ENCODE data around the gene RELB.

RELB gene

DNA sequence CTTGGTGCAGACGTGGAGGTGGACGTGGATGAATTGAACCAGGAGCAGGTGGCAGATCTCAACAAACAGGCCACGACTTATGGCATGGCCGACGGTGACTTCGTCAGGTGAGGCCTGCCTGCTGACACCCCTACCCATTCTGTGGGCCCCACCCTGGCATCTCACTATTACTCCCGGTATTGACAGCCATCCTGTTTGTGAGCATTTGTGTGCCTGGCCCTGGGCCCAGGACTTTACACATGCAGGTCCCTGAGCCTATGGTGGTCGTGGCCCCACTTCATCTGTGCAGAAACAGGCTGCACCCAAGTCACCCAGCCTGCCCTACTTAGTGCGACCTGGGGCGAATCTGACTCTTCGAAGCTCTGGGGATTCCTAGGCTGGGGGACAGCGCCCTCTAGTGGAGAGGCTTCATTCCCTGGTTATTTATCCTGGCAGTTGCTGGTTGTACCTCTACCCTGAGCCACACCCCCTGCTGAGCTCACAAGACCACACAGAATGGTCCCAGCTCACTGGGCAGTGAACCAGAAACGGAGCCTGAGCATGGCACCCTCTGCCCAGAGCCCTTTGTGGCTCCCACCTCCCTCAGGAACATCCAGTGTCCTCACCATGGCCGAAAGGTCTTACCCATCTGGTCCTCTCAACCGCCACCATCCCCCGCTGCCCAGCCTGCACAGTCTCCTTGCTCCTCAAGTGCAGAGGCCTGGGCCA, 58.1 kb downstream of the RELB start:
- DNase-seq (ENCODE audit: low spot score): peak; percentile 83

DNA sequence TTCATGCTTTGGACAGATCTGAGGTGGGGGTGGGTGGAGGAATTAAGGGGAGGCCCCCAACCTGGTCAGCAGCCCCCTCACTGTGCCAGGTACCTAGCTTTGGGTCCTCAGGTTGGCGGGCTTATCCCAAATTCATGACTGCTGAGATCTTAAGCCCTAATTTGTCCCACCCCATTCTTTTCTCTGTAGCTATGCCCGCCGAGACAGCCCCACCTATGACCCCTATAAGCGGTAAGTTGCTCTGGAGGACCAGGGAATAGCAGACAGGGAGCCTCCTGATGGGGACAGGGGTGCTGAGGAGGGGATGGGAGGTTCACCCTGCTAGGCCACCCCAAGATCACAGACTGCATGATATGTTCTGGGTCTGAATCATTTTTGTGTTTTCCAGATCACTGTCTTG, 60.7 kb downstream of the RELB start:
- no peak for DNase-seq (ENCODE audit: low spot score)

DNA sequence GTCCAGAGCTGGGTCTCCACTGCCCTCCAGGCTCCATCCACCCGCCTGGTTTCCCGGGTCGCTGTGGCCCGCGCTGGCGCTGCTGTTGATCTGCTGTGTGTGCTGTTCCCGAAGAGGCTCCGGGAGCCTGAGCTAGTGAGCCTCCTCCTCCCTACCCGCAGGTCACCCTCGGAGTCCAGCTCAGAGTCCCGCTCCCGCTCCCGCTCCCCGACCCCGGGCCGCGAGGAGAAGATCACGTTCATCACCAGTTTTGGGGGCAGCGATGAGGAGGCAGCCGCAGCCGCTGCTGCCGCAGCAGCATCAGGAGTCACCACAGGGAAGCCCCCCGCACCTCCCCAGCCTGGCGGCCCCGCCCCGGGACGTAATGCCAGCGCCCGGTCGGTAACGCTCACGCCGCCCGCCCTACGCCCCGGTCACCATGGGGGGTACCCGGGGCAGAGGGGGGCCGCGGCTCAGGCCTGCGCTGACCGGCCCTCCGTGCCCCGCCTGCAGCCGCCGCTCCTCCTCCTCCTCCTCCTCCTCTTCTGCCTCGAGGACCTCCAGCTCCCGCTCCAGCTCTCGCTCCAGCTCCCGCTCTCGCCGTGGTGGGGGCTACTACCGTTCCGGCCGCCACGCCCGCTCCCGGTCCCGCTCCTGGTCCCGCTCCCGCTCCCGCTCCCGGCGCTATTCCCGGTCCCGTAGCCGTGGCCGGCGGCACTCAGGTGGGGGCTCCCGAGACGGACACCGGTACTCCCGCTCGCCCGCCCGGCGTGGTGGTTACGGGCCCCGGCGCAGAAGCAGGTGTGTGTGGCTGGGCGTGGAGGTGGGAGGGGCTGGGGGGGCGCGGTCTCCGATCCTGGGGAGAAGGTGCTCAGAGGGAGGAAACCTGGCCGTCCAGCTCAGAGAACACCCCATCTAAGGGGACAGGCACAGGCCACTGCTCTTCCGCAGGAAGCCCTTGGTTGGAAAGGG, 62.9 kb downstream of the RELB start:
- no peak for DNase-seq (ENCODE audit: low spot score)

DNA sequence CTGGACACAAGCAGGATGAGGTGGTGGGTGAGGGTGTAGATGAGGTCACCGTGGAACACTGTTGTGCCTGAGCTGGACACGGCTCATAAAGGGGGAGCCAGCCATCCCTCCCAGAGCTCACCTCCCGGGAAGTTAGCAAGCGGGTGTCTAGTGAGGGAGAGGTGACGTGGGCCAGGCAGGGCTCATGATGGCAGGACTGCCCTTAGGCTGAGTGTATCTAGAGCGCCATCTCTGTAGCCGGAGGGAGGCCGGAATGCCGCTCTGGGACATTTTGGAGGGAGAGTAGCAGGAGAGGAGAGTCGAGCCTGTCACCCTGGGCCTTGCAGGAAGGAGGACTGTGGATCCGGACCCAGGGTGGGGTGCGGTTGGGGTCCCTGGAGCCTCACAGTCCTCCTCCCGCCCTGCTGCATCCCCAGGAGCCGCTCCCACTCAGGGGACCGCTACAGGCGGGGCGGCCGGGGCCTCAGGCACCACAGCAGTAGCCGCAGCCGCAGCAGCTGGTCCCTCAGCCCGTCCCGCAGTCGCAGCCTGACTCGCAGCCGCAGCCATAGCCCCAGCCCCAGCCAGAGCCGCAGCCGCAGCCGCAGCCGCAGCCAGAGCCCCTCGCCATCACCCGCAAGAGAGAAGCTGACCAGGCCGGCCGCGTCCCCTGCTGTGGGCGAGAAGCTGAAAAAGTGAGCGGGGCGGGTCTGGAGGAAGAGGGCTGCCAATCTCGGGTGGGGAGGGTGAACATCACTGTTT, 65.8 kb downstream of the RELB start:
- no peak for DNase-seq (ENCODE audit: low spot score)

DNA sequence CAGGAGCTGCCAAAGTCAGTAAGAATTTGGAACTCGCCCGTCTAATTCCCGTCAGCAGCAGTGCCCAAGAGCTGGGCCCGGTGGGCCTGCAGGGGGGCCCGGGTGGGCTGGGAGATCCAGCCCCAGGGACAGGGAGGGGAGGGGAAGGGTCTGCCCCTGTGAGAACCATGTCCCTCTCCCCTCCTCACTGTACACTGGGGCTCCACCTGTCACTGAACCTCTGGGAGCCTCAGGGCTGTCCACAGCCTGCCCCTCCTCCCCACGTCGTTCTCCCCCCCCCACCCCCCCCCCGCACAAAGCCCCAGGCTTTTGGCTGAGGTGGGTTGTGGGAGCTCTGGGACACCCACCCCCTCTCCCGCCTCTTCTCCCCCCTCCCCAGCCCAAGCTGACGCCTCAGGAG, 66.8 kb downstream of the RELB start:
- DNase-seq (ENCODE audit: low spot score): no peak

DNA sequence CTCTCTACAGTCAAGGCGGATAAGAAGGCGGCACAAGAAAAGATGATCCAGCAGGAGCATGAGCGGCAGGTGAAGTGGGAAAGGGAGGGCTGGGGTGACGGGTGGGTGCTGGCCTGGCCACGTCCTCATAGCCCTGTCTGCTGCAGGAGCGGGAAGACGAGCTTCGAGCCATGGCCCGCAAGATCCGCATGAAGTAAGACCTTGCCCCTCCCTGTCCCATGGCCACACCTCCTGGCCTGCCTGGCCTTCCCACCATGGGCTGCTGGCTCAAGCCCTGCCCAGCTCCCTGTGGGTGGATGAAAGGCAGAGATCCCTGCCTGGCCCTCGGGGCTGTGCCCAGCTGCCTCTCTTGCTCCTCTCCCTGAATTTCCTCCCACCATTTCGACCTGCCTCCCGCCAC, 67.8 kb downstream of the RELB start:
- DNase-seq (ENCODE audit: low spot score): no peak

DNA sequence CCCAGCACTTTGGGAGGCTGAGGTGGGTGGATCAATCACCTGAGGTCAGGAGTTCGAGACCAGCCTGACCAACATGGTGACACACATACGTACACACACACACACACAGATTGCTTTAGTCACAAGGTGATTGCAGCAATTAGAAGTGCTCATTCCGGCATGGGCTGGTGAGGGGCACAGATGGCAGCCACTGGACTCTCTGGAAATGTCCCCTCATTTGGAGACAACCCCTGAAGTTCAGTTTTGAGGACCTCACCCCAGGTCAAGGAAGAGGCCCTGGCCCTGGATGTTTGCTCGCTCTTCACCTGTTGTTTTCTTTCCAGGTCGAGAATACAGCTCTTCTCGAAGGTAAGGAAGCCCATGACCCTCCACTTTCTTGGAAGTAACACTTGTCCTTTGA, 69.0 kb downstream of the RELB start:
- no peak for DNase-seq (ENCODE audit: low spot score)

DNA sequence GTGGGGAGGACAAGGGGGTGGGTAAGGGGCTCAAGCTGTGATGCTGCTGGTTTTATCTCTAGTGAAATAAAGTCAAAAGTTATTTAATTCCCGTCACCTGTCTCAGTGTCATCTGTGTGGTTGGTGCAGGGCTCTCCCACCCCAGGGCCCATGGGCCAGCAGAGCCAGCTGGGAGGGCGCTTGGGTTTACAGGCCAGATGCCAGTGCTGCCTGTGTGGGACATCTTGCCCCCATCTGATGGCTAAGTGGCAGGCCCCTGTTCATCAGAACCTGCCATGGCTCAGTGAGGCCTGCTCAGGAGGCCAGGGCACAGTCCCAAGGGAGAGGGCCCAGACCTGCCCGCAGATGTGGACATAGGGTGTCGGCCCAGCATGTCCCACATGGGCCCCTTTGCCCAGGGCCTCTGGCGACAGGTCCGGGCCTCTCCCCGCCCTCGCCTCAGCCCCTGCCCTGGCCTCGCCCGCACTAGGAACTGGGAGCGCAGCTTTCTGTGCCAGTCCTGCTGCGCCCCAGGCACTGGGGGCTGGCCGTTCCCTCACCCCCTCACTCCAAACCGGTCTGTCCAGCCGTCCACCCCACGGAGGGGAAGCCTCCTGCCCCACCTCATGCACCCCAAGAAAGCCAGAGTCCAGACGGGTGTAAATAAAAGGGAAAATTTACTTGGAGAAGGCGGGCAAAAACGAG, 69.7 kb downstream of the RELB start:
- DNase-seq (ENCODE audit: low spot score): no peak

DNA sequence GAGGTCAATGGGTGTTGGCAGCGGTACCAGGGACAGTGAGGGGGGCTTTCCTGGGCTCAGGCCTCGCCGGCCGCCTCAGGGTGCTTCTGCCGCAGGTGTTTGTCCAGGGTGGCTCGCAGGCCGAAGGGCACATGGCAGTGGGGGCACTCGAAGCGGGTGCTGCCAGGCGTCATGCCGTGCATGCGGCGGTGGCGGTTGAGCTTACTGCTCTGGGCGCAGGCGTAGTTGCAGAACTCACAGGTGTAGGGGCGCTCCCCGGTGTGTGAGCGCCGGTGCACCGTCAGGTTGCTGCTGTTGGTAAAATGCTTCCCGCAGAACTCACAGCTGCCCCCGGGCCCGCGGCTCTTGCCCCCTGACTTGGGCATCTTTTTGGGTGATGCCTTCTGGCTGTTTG, 70.3 kb downstream of the RELB start:
- no peak for DNase-seq (ENCODE audit: low spot score)

DNA sequence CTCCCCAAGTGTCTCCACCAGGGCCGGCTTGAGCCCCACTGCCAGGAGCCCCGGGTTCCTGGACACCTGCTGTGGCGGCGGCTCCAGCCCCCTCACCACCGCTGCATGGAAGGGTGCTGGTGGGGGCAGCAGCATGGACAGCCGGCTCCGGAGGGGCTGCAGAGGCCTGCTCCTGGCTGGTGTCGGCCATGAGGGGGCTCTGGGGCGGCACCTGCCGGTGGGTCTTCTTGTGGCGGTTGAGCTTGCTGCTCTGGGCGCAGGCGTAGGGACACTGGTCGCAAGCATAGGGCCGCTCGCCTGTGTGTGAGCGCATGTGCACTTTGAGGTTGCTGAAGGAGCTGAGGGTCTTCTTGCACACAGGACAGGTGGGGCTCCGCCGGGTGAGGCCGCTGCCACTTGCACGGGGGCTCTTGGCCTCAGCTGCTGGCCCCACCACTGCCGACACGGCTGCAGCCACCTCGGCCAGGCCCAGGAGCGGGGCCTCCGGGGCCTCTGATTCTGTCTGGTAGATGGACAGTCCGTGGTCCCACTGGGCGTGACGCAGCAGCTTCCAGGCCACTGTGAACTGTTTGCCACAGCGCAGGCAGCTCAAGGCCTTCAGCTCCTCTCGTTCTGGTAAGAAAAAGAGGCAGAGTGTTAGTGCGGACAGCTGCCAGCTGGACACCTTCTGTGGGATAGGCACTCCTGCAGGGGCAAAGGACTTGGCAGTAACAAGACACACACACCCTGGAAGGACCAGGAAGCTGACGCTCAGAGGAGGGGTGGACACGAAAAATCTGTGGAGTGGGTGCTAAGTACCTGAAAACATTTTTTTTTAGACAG, 70.9 kb downstream of the RELB start:
- DNase-seq (ENCODE audit: low spot score): no peak

DNA sequence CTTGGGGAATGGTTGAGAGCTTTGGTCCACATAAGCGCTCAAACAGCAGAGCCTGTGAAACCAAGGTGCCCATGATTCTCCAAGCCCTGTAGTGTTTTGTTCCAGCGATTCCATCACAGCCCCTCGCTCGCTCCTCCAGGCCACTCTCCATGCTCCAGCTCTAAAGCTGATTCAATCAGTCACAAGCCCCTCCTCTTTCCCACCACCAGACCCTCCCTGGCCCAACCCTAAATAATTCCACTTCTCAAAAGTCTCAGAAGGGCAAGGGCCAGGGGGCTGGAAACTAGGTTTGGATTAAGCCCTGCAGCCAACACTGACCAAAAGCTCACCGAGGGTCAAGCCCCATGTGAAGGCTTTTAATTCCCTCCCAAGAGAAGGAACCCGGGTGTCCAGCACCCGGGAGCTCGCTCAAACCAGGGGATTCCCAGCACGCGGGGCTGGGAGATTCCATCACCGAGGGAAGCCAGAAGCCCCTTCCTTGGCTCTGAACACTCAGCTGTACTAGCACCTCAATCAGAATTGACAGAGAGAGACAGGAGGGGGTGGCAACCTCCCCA, 73.6 kb downstream of the RELB start:
- DNase-seq (ENCODE audit: low spot score): no peak

DNA sequence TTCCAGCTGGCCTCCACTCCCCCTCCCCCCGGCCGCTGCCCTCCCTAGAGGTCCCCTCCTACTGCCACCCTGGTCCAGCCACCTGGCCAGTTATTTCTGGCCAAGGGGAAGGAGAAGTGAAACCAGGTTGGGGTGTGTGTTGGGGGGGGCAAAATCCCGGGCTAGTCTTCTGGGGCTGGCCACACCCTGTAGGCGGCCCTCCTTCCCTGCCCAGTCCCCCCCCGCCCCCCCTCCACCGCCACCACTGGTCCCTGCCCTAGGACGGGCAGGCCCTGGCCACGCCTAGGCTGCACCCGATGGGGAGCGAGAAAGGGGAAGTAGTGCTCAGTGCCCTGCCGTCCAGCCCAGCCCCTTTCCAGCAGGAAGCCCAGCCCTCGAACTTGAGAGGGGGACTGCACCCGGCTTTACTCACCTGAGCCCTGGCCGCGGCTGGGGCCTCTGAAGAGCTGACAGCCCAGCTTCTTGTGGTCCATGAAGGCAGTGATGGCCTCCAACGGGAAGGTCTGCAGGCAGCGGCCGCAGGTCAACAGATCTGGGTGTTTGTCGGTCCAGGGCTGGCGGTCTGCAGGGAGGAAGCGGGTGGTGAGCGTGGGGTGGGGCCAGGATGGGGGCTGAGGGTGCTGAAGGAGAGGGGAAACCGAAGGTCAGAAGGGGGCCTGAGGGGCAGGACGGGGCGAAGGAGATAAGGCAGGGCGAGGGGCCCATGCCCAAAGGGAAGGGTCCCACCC, 74.2 kb downstream of the RELB start:
- peak; percentile 87 for DNase-seq (ENCODE audit: low spot score)

DNA sequence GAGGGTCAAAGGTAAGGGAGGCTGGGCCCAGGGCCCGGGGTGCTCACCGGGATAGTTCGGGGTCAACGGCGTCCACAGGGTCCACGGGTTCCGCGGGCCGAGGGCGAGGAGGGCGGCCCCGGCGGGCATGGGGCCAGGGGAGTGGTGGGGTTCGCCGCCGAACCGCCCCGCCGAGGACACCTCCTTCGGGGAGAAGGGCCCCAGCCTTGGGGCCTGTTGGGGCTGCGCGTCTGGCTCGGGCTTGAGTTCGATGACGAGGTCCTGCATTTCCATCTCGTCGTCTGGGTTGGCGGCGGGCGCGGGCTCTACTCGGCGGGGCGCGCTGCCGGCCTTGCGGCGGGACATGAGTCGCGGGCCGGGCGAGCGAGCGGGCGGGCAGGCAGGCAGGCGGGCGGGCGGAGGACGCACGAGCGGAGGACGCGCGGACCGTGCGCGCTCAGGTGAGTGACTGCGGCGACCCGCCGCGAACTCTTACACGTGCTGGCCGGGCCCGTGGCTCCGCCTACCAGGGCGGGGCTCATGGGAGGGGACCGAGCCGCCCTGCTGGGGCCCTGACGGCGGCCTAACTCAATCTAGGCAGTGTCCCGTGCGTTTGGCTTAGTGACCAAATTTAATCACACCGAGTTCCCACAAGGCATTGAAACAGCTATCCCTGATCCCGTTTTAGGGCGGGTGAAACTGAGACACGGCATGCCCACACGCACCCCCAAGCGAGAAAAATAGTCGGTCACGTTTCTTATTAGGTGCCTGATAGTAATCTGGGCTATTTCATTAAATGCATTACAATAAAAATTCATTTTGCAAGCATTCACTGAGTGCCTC, 75.0 kb downstream of the RELB start, which contains the start of gene ZNF296:
Gene ZNF296 (minus strand): TSS at position 450 of the 822 bp plus-strand sequence. CDS start 105 bp downstream, at position 345.
- peak; percentile 79 for DNase-seq (ENCODE audit: low spot score)

DNA sequence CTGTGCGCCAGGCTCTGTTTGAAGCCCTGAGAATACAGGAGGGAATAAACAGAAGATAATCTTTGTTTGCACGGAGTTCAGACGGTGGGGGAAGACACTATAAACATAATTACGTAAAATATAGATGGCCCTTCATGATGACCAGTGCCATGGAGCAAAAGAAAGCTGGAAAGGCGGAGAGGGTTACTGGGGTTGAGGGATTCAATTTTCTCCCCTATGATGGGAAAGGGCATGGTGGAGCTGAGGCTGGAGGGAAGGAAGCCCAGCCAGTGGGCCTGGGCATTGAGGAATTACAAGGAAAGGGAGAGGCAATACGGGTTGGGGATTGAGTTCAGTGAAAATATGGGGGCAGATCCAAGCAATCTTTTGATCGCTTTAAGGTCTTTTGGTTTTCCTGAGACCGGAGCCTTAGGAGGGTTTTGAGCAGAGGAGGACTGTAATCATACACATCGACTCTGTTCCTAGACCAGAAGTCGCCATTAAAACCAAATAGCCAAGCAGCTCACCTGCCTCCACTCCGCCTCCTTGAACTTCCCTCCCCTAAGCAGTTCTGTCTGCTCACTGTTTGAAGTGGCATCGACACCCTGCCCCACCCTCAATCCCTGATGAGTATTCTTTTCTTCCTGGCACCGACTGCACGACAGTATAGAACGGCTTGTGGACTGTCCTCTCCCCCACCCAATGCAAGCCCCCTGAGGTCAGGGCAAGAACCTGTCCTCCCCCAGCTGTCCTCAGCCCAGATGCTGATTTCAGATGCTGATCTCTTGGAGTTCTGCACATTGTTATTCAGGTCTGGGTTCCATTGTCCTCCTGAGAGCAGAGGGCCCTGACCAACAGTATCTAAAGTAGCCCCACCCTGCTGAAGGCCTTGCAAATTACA, 75.8 kb downstream of the RELB start:
- no peak for DNase-seq (ENCODE audit: low spot score)

DNA sequence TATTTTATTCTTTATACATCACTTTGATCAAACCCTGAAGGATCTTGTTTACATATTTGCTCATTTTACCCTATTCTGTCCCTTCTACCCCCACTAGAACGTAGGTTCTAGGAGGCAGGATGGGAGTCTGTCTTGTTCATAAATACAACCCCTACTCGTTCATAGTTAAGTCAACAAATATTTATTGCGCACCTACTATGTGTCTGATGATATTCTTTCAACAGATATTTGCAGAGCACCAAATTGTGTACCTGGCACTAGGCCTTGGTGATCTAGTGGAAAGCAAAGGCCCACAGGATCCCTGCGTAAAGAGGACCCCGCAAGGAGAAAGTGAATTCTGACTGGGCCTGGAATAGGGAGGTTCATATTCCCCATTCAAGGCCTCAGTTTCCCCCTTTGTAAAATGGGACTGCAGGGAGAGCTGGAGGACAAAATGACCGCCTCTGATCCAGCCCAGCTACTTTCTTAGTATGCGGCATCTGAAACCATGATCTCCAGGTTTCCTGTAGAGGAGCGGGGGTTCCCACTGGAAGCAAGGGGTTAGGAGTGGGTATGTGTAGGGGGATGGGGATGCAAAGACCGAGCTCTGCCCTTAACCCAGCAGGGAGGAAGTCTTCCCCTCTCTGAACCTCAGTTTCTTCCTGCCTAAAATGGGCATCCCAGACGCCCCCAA, 77.3 kb downstream of the RELB start:
- DNase-seq (ENCODE audit: low spot score): no peak

DNA sequence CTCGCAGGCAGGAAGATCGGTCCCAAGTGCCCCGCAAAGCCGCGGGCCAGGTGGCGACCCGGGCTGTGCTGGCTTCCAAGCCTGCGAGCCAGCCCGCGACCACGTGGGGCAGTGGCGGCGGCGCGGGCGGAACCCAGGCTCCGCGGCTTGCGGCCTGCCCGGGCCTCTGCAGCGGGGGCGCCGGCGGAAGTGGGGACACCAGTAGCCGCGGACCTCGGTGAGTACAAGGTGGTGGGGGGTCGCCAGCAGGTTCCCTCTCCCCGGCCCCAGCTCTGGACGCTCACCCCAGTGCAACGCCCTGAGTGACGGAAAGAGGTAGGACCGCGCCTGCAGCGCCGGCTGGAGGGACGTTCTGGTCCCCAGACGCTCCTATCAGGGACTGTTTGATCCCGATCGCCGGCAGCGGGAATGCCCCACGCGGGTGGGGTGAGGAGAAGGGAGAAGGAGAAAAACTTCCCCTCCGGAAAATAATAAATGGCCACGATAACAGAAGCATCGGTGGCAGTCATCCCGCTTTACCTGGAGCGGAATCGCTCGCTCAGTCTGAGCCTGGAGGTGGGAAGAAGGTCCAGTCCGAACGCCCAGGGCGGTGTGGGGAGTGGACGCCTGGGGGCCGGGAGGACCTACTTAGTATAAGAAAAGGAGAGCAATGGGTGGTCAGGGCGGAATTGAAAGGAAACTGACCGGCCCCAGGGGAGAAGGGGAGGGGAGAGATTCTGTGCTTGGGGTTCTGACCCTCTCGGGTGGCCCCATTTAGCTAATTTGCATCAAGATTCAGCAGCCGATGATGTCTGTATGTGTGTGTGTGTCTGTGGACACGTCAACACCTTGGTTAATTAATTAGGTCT, 78.0 kb downstream of the RELB start, which contains the start of gene GEMIN7:
Gene GEMIN7 (plus strand): TSS at position 198 of the 848 bp plus-strand sequence. CDS start 10,855 bp downstream, outside the sequence.
- peak; percentile 81 for DNase-seq (ENCODE audit: low spot score)

Data from kidney tubule cell (primary cell).